SKM-1 treated with dmso at 0.1 percent for 144 hours (cell line): ENCODE data around the gene ZNF77.
"Not testable (repeated sequence)": the region's sequence is repeated elsewhere in the genome, so short reads cannot be mapped to it uniquely, and the experiment has no call there.

Experiments
- DNase-seq: peaks from one replicate; lab custom pipeline; 2025; ENCODE audit not compliant: unreplicated experiment; lab: John Stamatoyannopoulos, UW

ZNF77 gene

GRCh38 chr19:2970201-2970835 is 25.5 kb upstream of the ZNF77 start:
- no peak for DNase-seq

- DNase-seq: no peak
Measured at GRCh38 chr19:2969104-2969504, 24.3 kb upstream of the ZNF77 start.

GRCh38 chr19:2967972-2968371 is 23.2 kb upstream of the ZNF77 start:
- DNase-seq: no peak

GRCh38 chr19:2964874-2965273 is 20.1 kb upstream of the ZNF77 start:
- DNase-seq: no peak

GRCh38 chr19:2963631-2964030 is 18.9 kb upstream of the ZNF77 start:
- not testable (repeated sequence) for DNase-seq

GRCh38 chr19:2963122-2963521 is 18.4 kb upstream of the ZNF77 start:
- DNase-seq: no peak

- DNase-seq: peak; percentile 64
Measured at GRCh38 chr19:2962018-2962670, 17.4 kb upstream of the ZNF77 start.

- DNase-seq: no peak
Measured at GRCh38 chr19:2960120-2960519, 15.3 kb upstream of the ZNF77 start.

- no peak for DNase-seq
Measured at GRCh38 chr19:2957160-2957559, 12.4 kb upstream of the ZNF77 start.

GRCh38 chr19:2952953-2953481 is 8.2 kb upstream of the ZNF77 start:
- no peak for DNase-seq

GRCh38 chr19:2950286-2951124 is 5.7 kb upstream of the ZNF77 start:
- peak; percentile 99 for DNase-seq

- DNase-seq: no peak
Measured at GRCh38 chr19:2949939-2950285, 5.1 kb upstream of the ZNF77 start.

GRCh38 chr19:2945575-2946184 is 909 bp upstream of the ZNF77 start:
- no peak for DNase-seq

- no peak for DNase-seq
Measured at GRCh38 chr19:2944403-2944774, 382 bp downstream of the ZNF77 start.

GRCh38 chr19:2942928-2943640 is 1.7 kb downstream of the ZNF77 start:
- no peak for DNase-seq

GRCh38 chr19:2935863-2936262 is 8.9 kb downstream of the ZNF77 start:
- DNase-seq: not testable (repeated sequence)

GRCh38 chr19:2933490-2933910 is 11.3 kb downstream of the ZNF77 start:
- no peak for DNase-seq

GRCh38 chr19:2927032-2927430 is 17.7 kb downstream of the ZNF77 start:
- no peak for DNase-seq

GRCh38 chr19:2926341-2927031 is 18.3 kb downstream of the ZNF77 start:
- no peak for DNase-seq

- DNase-seq: no peak
Measured at GRCh38 chr19:2923510-2923909, 21.3 kb downstream of the ZNF77 start.
